Nephron progenitor cell (in vitro differentiated cells): ENCODE results near the gene TRIM56.
A peak's percentile ranks its signal among the peaks of the same experiment; 100 is the strongest.

Source experiments
- DNase-seq: peaks from one replicate; pipeline ENCODE4 v3.0.0; 2021
- H3K27ac Mint-ChIP-seq: 2 replicates; pipeline ENCODE4 v1.8.0; 2021; ENCODE audit warnings: mild to moderate bottlenecking, moderate library complexity, mixed read lengths
- H3K27me3 Mint-ChIP-seq: 2 replicates; pipeline ENCODE4 v1.8.0; 2021; ENCODE audit warnings: mild to moderate bottlenecking, low read depth, mixed read lengths; ENCODE audit not compliant: poor library complexity
- H3K36me3 Mint-ChIP-seq: 2 replicates; pipeline ENCODE4 v1.8.0; 2021; ENCODE audit warnings: low read depth, mixed read lengths
- H3K4me1 Mint-ChIP-seq: 2 replicates; pipeline ENCODE4 v1.8.0; 2021; ENCODE audit warnings: mixed read lengths
- H3K4me3 Mint-ChIP-seq: 2 replicates; pipeline ENCODE4 v1.8.0; 2021; ENCODE audit warnings: mild to moderate bottlenecking, moderate library complexity, mixed read lengths
- H3K9me3 Mint-ChIP-seq: 2 replicates; pipeline ENCODE4 v1.8.0; 2021; ENCODE audit warnings: mild to moderate bottlenecking, moderate library complexity, mixed read lengths
- TF ChIP-seq, protein P1 (sequence below): fragments of 200-600 bp; sonication (generic); IDR thresholded peaks from 2 replicates; pipeline ENCODE4 v1.5.0; 2021; ENCODE audit warnings: antibody characterized with exemption

The TRIM56 gene

DNA sequence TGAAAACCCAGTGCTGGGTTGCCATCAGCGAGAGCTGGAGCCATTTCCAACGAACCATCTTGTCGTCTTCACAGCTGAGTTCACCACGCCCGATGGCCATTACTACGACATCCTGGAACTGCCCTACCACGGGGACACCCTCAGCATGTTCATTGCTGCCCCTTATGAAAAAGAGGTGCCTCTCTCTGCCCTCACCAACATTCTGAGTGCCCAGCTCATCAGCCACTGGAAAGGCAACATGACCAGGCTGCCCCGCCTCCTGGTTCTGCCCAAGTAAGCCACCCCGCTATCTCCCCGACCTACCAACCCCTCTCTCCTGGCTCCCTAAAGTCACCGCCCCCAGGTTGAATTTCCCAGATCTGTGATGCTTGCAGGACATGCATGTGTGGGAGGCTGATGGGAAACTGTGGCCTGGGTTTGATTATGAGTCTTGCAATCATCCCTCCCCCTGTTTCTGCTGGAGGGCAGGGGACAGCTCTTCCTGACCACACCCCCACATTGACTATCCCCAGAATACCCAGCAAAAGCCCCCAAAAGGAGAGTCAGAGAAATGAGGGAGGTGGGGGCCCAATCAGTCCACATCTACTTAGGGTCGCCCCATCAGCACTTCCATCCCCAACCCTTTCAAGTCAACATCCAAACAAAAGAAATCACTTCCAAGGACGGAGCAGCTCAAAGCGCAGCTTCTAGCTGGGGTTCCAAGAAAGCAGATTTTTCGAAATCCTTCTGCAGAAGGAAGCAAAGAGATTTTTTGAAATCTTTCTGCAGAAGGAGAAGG is 48.5 kb downstream of the TRIM56 start:
- Mint-ChIP-seq H3K4me3 (no peak overlapping the region), H3K4me1 (peaks cover 39% of the 10 kb centered on the region), H3K27ac (no peak overlapping the region), H3K27me3 (peaks cover 12% of the 10 kb centered on the region), H3K36me3 (no peaks in the 10 kb centered on the region), H3K9me3 (no peaks in the 10 kb centered on the region)
- DNase-seq, result no peak
- TF ChIP-seq, protein P1, sequence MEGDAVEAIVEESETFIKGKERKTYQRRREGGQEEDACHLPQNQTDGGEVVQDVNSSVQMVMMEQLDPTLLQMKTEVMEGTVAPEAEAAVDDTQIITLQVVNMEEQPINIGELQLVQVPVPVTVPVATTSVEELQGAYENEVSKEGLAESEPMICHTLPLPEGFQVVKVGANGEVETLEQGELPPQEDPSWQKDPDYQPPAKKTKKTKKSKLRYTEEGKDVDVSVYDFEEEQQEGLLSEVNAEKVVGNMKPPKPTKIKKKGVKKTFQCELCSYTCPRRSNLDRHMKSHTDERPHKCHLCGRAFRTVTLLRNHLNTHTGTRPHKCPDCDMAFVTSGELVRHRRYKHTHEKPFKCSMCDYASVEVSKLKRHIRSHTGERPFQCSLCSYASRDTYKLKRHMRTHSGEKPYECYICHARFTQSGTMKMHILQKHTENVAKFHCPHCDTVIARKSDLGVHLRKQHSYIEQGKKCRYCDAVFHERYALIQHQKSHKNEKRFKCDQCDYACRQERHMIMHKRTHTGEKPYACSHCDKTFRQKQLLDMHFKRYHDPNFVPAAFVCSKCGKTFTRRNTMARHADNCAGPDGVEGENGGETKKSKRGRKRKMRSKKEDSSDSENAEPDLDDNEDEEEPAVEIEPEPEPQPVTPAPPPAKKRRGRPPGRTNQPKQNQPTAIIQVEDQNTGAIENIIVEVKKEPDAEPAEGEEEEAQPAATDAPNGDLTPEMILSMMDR, result no peak

GRCh38 chr7:101134399-101134980 is 49.2 kb downstream of the TRIM56 start:
- Mint-ChIP-seq H3K4me1 (peaks cover 46% of the 10 kb centered on the region), H3K9me3 (no peaks in the 10 kb centered on the region), H3K27ac (no peak overlapping the region), H3K36me3 (no peaks in the 10 kb centered on the region), H3K27me3 (peaks cover 8% of the 10 kb centered on the region), H3K4me3 (no peak overlapping the region)
- no peak for DNase-seq
- TF ChIP-seq, protein P1, result no peak

DNA sequence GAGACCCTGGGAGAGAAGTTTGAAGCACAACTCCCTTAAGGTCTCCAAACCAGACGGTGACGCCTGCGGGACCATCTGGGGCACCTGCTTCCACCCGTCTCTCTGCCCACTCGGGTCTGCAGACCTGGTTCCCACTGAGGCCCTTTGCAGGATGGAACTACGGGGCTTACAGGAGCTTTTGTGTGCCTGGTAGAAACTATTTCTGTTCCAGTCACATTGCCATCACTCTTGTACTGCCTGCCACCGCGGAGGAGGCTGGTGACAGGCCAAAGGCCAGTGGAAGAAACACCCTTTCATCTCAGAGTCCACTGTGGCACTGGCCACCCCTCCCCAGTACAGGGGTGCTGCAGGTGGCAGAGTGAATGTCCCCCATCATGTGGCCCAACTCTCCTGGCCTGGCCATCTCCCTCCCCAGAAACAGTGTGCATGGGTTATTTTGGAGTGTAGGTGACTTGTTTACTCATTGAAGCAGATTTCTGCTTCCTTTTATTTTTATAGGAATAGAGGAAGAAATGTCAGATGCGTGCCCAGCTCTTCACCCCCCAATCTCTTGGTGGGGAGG is 52.5 kb downstream of the TRIM56 start:
- Mint-ChIP-seq H3K4me1 (peaks cover 65% of the 10 kb centered on the region), H3K4me3 (no peak overlapping the region), H3K27ac (peak overlapping the region; percentile 95), H3K9me3 (no peaks in the 10 kb centered on the region), H3K27me3 (peaks cover 11% of the 10 kb centered on the region), H3K36me3 (no peaks in the 10 kb centered on the region)
- DNase-seq, result no peak
- TF ChIP-seq, protein P1, result no peak

DNA sequence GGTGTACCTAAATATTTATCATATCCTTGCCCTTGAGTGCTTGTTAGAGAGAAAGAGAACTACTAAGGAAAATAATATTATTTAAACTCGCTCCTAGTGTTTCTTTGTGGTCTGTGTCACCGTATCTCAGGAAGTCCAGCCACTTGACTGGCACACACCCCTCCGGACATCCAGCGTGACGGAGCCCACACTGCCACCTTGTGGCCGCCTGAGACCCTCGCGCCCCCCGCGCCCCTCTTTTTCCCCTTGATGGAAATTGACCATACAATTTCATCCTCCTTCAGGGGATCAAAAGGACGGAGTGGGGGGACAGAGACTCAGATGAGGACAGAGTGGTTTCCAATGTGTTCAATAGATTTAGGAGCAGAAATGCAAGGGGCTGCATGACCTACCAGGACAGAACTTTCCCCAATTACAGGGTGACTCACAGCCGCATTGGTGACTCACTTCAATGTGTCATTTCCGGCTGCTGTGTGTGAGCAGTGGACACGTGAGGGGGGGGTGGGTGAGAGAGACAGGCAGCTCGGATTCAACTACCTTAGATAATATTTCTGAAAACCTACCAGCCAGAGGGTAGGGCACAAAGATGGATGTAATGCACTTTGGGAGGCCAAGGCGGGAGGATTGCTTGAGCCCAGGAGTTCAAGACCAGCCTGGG is 53.1 kb downstream of the TRIM56 start:
- Mint-ChIP-seq H3K9me3 (no peaks in the 10 kb centered on the region), H3K27me3 (peaks cover 16% of the 10 kb centered on the region), H3K27ac (peak overlapping the region; percentile 95), H3K4me1 (peaks cover 62% of the 10 kb centered on the region), H3K4me3 (peak overlapping the region; percentile 70), H3K36me3 (no peaks in the 10 kb centered on the region)
- peak; percentile 75 for DNase-seq
- TF ChIP-seq, protein P1, result peak; percentile 78

DNA sequence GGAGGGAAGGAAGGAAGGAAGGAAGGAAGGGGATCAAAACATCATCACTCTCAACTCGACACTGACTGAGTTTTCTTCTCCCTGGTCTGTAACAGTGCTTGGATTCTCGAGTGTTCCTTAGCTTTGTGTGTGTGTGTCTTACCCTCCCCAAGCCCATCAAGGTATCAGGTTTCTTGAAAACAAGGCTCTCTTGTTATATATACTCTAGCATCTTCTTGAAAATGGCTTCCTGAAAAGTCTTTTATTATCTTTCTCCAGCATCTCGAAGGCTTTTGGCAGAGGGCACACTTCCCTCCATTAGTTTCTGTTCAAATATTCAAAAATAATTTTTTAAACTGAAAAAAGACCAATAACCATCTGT is 55.0 kb downstream of the TRIM56 start:
- Mint-ChIP-seq H3K36me3 (no peaks in the 10 kb centered on the region), H3K27me3 (peaks cover 28% of the 10 kb centered on the region), H3K4me3 (peak overlapping the region; percentile 25), H3K9me3 (no peaks in the 10 kb centered on the region), H3K27ac (peak overlapping the region; percentile 96), H3K4me1 (peaks cover 46% of the 10 kb centered on the region)
- TF ChIP-seq, protein P1, result no peak
- no peak for DNase-seq
